ENCODE measurements around the gene COL9A1.

The COL9A1 gene

GRCh38 chr6:70221715-70222438 lies 81.0 kb downstream of the COL9A1 start:
- DNase-seq, result peak; percentile 49

GRCh38 chr6:70221025-70221714 lies 81.7 kb downstream of the COL9A1 start:
- DNase-seq, result peak; percentile 15

GRCh38 chr6:70219943-70220613 lies 82.8 kb downstream of the COL9A1 start:
- DNase-seq, result no peak

- DNase-seq, result no peak
Measured at GRCh38 chr6:70216767-70217166, 86.1 kb downstream of the COL9A1 start.

- DNase-seq, result no peak
Measured at GRCh38 chr6:70215460-70216108, 87.3 kb downstream of the COL9A1 start.

GRCh38 chr6:70210462-70210861 lies 92.4 kb downstream of the COL9A1 start:
- DNase-seq, result no peak

- DNase-seq, result no peak
Measured at GRCh38 chr6:70208235-70208790, 94.6 kb downstream of the COL9A1 start.

GRCh38 chr6:70198785-70199184 lies 104.1 kb downstream of the COL9A1 start:
- no peak for DNase-seq

- DNase-seq, result no peak
Measured at GRCh38 chr6:70196531-70196930, 106.4 kb downstream of the COL9A1 start.

- no peak for DNase-seq
Measured at GRCh38 chr6:70194421-70194820, 108.5 kb downstream of the COL9A1 start.

GRCh38 chr6:70188202-70188601 lies 114.7 kb downstream of the COL9A1 start:
- no peak for DNase-seq

- no peak for DNase-seq
Measured at GRCh38 chr6:70186461-70186860, 116.4 kb downstream of the COL9A1 start.

GRCh38 chr6:70184723-70185122 lies 118.2 kb downstream of the COL9A1 start:
- no peak for DNase-seq

- DNase-seq, result no peak
Measured at GRCh38 chr6:70183538-70183937, 119.3 kb downstream of the COL9A1 start.

GRCh38 chr6:70180901-70181599 lies 121.8 kb downstream of the COL9A1 start:
- no peak for DNase-seq

GRCh38 chr6:70180183-70180900 lies 122.5 kb downstream of the COL9A1 start:
- DNase-seq, result no peak

GRCh38 chr6:70176842-70177550 lies 125.9 kb downstream of the COL9A1 start:
- DNase-seq, result no peak

- no peak for DNase-seq
Measured at GRCh38 chr6:70175770-70176169, 127.1 kb downstream of the COL9A1 start.

- no peak for DNase-seq
Measured at GRCh38 chr6:70172252-70172651, 130.6 kb downstream of the COL9A1 start.

- DNase-seq, result no peak
Measured at GRCh38 chr6:70171236-70171635, 131.6 kb downstream of the COL9A1 start.
